Parathyroid adenoma (tissue), 2 donors: ENCODE data around the gene NOX3.
"Not testable (repeated sequence)": the region's sequence is repeated elsewhere in the genome, so short reads cannot be mapped to it uniquely, and the experiment has no call there.

Experiments
- H2AFZ ChIP-seq: fragments of 300-600 bp; sonication (generic); one replicate; pipeline ENCODE4 v1.7.0; 2017; ENCODE audit warnings: antibody characterized with exemption, mild to moderate bottlenecking
- H3K27ac ChIP-seq: fragments of 300-600 bp; sonication (generic); one replicate; pipeline ENCODE4 v1.7.0; 2017
- H3K27me3 ChIP-seq: fragments of 300-600 bp; sonication (generic); one replicate; pipeline ENCODE4 v1.7.0; 2017; ENCODE audit warnings: low read length; ENCODE audit not compliant: control insufficient read depth, insufficient read depth
- H3K36me3 ChIP-seq: fragments of 300-600 bp; sonication (generic); one replicate; pipeline ENCODE4 v1.7.0; 2017; ENCODE audit warnings: low read length; ENCODE audit not compliant: control insufficient read depth, insufficient read depth
- H3K4me1 ChIP-seq: fragments of 300-600 bp; sonication (generic); one replicate; pipeline ENCODE4 v1.7.0; 2017; ENCODE audit warnings: control low read depth
- H3K4me2 ChIP-seq: fragments of 300-600 bp; sonication (generic); one replicate; pipeline ENCODE4 v1.7.0; 2017; ENCODE audit warnings: low read length
- H3K4me3 ChIP-seq: fragments of 300-600 bp; sonication (generic); one replicate; pipeline ENCODE4 v1.7.0; 2017; ENCODE audit warnings: low read depth, low read length
- H3K79me2 ChIP-seq: fragments of 300-600 bp; sonication (generic); one replicate; pipeline ENCODE4 v1.7.0; 2017; ENCODE audit warnings: control low read depth
- H3K9ac ChIP-seq: fragments of 300-600 bp; sonication (generic); one replicate; pipeline ENCODE4 v1.7.0; 2017; ENCODE audit warnings: mild to moderate bottlenecking
- H3K9me3 ChIP-seq: fragments of 300-600 bp; sonication (generic); one replicate; pipeline ENCODE4 v1.7.0; 2017; ENCODE audit warnings: low read length; ENCODE audit not compliant: control insufficient read depth
- CTCF ChIP-seq: fragments of 300-600 bp; sonication (generic); IDR thresholded peaks from one replicate; pipeline ENCODE4 v1.7.0; 2017; ENCODE audit warnings: antibody characterized with exemption, mild to moderate bottlenecking
- donor health status: primary hyperparathyroidism.

NOX3 gene

DNA sequence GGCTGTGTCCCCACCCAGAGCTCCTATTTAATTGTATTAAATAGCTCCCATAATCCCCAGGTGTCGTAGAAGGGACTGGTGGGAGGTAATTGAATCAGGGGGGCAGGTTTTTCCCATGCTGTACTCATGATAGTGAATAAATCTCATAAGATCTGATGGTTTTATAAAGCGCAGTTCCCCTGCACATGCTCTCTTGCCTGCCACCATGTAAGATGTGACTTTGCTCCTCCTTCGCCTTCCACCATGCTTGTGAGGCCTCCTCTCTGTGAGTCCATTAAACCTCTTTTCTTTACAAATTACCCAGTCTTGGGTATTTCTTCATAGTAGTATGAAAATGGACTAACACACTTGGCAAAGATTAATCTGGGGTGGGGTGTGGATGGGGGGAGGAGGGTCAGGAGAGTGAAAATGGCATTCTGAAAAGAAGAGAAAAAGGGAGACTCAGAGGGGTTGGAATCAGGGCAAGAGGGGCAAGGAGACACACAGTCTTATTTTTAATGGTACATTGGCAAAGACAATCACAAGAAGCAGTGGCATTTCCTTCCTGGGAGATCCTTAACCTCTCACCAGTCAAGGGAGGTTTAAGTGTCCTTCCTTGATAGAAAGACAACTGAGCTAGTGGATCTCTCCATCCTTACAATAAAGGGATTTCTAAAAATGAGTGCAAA is 37.5 kb upstream of the NOX3 start:
- H3K4me3 ChIP-seq: no peak overlapping the region
- TF ChIP-seq CTCF: no peak
- no peaks in the 10 kb centered on the region for H3K4me1 ChIP-seq
- H3K79me2 ChIP-seq: no peaks in the 10 kb centered on the region
- H3K9me3 ChIP-seq: no peaks in the 10 kb centered on the region
- H3K27ac ChIP-seq: no peak overlapping the region
- H2AFZ ChIP-seq: no peak overlapping the region
- no peaks in the 10 kb centered on the region for H3K36me3 ChIP-seq
- H3K9ac ChIP-seq: no peak overlapping the region
- no peak overlapping the region for H3K4me2 ChIP-seq
- no peaks in the 10 kb centered on the region for H3K27me3 ChIP-seq

- Histone ChIP-seq H3K9me3 (no peaks in the 10 kb centered on the region), H3K9ac (no peak overlapping the region), H2AFZ (no peak overlapping the region), H3K4me3 (no peak overlapping the region), H3K4me2 (no peak overlapping the region), H3K4me1 (no peaks in the 10 kb centered on the region), H3K27ac (no peak overlapping the region), H3K36me3 (no peaks in the 10 kb centered on the region), H3K27me3 (no peaks in the 10 kb centered on the region), H3K79me2 (no peaks in the 10 kb centered on the region)
- TF ChIP-seq CTCF: no peak
Observed at GRCh38 chr6:155492061-155492735, 36.6 kb upstream of the NOX3 start.

GRCh38 chr6:155491421-155491820 is 35.8 kb upstream of the NOX3 start:
- no peaks in the 10 kb centered on the region for H3K79me2 ChIP-seq
- no peak overlapping the region for H2AFZ ChIP-seq
- H3K4me1 ChIP-seq: no peaks in the 10 kb centered on the region
- no peak overlapping the region for H3K27ac ChIP-seq
- H3K27me3 ChIP-seq: no peaks in the 10 kb centered on the region
- H3K4me2 ChIP-seq: no peak overlapping the region
- no peak for TF ChIP-seq CTCF
- H3K36me3 ChIP-seq: no peaks in the 10 kb centered on the region
- H3K9ac ChIP-seq: no peak overlapping the region
- H3K9me3 ChIP-seq: no peaks in the 10 kb centered on the region
- H3K4me3 ChIP-seq: no peak overlapping the region

GRCh38 chr6:155488197-155488596 is 32.6 kb upstream of the NOX3 start:
- H3K79me2 ChIP-seq, H3K27me3 ChIP-seq, H3K9ac ChIP-seq, H3K4me3 ChIP-seq, H3K27ac ChIP-seq, H3K4me1 ChIP-seq, H2AFZ ChIP-seq, H3K9me3 ChIP-seq, H3K4me2 ChIP-seq, H3K36me3 ChIP-seq: not testable (repeated sequence)

DNA sequence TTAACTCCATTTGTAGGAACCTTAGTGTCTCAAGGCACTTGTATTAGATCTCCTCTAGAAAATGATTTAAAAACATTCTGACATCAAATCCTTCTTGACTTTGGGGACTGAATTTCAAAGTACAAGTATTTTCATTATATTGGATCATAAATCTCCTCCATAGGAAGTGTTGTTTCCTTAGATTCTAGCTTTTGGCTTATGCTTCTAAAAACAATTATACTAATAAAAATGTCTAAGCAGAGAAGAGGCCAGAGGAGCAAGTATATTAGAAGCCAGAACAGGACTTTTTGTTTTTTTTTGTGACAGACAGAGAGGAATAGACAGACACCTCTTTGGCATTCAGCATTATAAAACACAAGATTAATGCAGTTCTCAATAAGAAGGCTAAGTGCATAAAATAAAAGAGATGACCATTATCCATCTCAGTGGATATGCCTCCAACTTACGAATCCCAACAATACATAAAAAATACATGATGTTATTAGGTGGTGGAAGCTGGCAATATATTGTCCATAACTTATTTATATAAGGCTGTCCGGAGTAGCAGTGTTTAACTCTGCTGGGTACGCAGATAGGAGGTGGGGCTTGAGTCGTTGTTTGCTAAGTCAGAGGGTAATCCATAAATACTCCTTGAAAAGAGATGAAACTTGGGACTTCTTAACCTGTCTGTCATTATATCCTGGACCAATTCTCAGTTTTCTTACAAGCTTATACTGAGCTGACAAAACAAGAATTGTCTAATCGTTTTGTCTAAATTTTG is 31.9 kb upstream of the NOX3 start:
- no peak overlapping the region for H3K27ac ChIP-seq
- no peak overlapping the region for H3K4me2 ChIP-seq
- no peaks in the 10 kb centered on the region for H3K4me1 ChIP-seq
- no peak overlapping the region for H2AFZ ChIP-seq
- H3K79me2 ChIP-seq: no peaks in the 10 kb centered on the region
- no peaks in the 10 kb centered on the region for H3K9me3 ChIP-seq
- no peaks in the 10 kb centered on the region for H3K36me3 ChIP-seq
- H3K9ac ChIP-seq: no peak overlapping the region
- H3K27me3 ChIP-seq: no peaks in the 10 kb centered on the region
- no peak for TF ChIP-seq CTCF
- no peak overlapping the region for H3K4me3 ChIP-seq
